Osteocyte (in vitro differentiated cells): ENCODE measurements around the gene AKAP9. TPM values are rescaled to one million over a fixed set of nuclear protein-coding genes. Genes with fewer than 3 reads are reported as not detected.

Experiments
- DNase-seq: peaks from one replicate; pipeline ENCODE4 v3.0.0; 2021; ENCODE audit warnings: mixed read lengths; ENCODE audit not compliant: unreplicated experiment; ENCODE audit errors: extremely low spot score
- H3K27ac Mint-ChIP-seq: one replicate; pipeline ENCODE4 v1.8.0; 2021; ENCODE audit warnings: mild to moderate bottlenecking, mixed read lengths; ENCODE audit not compliant: unreplicated experiment
- H3K27me3 Mint-ChIP-seq: one replicate; pipeline ENCODE4 v1.8.0; 2021; ENCODE audit warnings: mixed read lengths; ENCODE audit not compliant: unreplicated experiment
- H3K36me3 Mint-ChIP-seq: one replicate; pipeline ENCODE4 v1.8.0; 2021; ENCODE audit warnings: mixed read lengths; ENCODE audit not compliant: unreplicated experiment
- H3K4me1 Mint-ChIP-seq: one replicate; pipeline ENCODE4 v1.8.0; 2021; ENCODE audit warnings: mixed read lengths; ENCODE audit not compliant: unreplicated experiment
- H3K4me3 Mint-ChIP-seq: one replicate; pipeline ENCODE4 v1.8.0; 2021; ENCODE audit warnings: mild to moderate bottlenecking, moderate library complexity, mixed read lengths; ENCODE audit not compliant: unreplicated experiment
- H3K9me3 Mint-ChIP-seq: one replicate; pipeline ENCODE4 v1.8.0; 2021; ENCODE audit warnings: mixed read lengths; ENCODE audit not compliant: unreplicated experiment
- CTCF ChIP-seq: fragments of 200-600 bp; sonication (generic); IDR thresholded peaks from 2 replicates; pipeline ENCODE4 v1.5.0; 2021; ENCODE audit warnings: antibody characterized with exemption, mild to moderate bottlenecking, moderate library complexity
- total RNA-seq: library from RNA; stranded (reverse); gene quantifications from 2 replicates; pipeline ENCODE4 v1.2.1, GENCODE V29; 2021

AKAP9 gene
- total RNA-seq, 1 donor from 2014 or later: 47.2 TPM

- Mint-ChIP-seq H3K9me3 (no peaks in the 10 kb centered on the region), H3K4me1 (no peaks in the 10 kb centered on the region), H3K27ac (no peak overlapping the region), H3K36me3 (peaks cover 35% of the 10 kb centered on the region), H3K27me3 (no peaks in the 10 kb centered on the region), H3K4me3 (no peak overlapping the region)
- no peak for DNase-seq
- TF ChIP-seq CTCF: no peak
These were observed 101.5 kb downstream of the AKAP9 start for GRCh38 chr7:92042056-92042737.

GRCh38 chr7:92043098-92043497 lies 102.4 kb downstream of the AKAP9 start:
- H3K9me3 Mint-ChIP-seq: no peaks in the 10 kb centered on the region
- TF ChIP-seq CTCF: no peak
- H3K27me3 Mint-ChIP-seq: no peaks in the 10 kb centered on the region
- H3K27ac Mint-ChIP-seq: no peak overlapping the region
- no peak for DNase-seq
- H3K4me3 Mint-ChIP-seq: no peak overlapping the region
- no peaks in the 10 kb centered on the region for H3K4me1 Mint-ChIP-seq
- peaks cover 35% of the 10 kb centered on the region for H3K36me3 Mint-ChIP-seq

GRCh38 chr7:92043637-92044036 lies 103.0 kb downstream of the AKAP9 start:
- Mint-ChIP-seq H3K4me3 (no peak overlapping the region), H3K9me3 (no peaks in the 10 kb centered on the region), H3K27me3 (no peaks in the 10 kb centered on the region), H3K36me3 (peaks cover 35% of the 10 kb centered on the region), H3K4me1 (no peaks in the 10 kb centered on the region), H3K27ac (peak overlapping the region; percentile 52)
- no peak for DNase-seq
- no peak for TF ChIP-seq CTCF

- DNase-seq: no peak
- no peak overlapping the region for H3K4me3 Mint-ChIP-seq
- H3K27ac Mint-ChIP-seq: peak overlapping the region; percentile 52
- TF ChIP-seq CTCF: no peak
- H3K27me3 Mint-ChIP-seq: no peaks in the 10 kb centered on the region
- peaks cover 35% of the 10 kb centered on the region for H3K36me3 Mint-ChIP-seq
- no peaks in the 10 kb centered on the region for H3K9me3 Mint-ChIP-seq
- H3K4me1 Mint-ChIP-seq: no peaks in the 10 kb centered on the region
These were observed 103.5 kb downstream of the AKAP9 start for GRCh38 chr7:92044148-92044547.

- Mint-ChIP-seq H3K9me3 (no peaks in the 10 kb centered on the region), H3K4me1 (no peaks in the 10 kb centered on the region), H3K36me3 (peaks cover 36% of the 10 kb centered on the region), H3K27me3 (no peaks in the 10 kb centered on the region), H3K4me3 (no peak overlapping the region), H3K27ac (no peak overlapping the region)
- no peak for DNase-seq
- no peak for TF ChIP-seq CTCF
These were observed 104.3 kb downstream of the AKAP9 start for GRCh38 chr7:92044940-92045339.
